CD14-positive monocyte (primary cell): ENCODE results near the gene R3HDM2. TPM values are rescaled to one million over a fixed set of nuclear protein-coding genes. Genes with fewer than 3 reads are reported as not detected.
"Not testable (repeated sequence)": the region's sequence is repeated elsewhere in the genome, so short reads cannot be mapped to it uniquely, and the experiment has no call there.

Experiments
- DNase-seq, 3 donors: peaks; one replicate each; pipeline ENCODE4 v3.0.0-alpha.2; 2011 to 2022
- H2AFZ ChIP-seq: 2 replicates; pipeline ENCODE4 v1.6.0; 2012; ENCODE audit warnings: mild to moderate bottlenecking, low read depth, low read length, inconsistent platforms; ENCODE audit not compliant: insufficient read depth, poor library complexity, severe bottlenecking
- H3K27ac ChIP-seq, 2 donors: 1 replicate in 1 of 2; 2 replicates in 1 of 2; pipeline ENCODE4 v1.5.1; 2012 to 2013; ENCODE audit warnings: low read length in 2 of 2, control low read depth in 1 of 2, inconsistent platforms in 1 of 2, low read depth in 1 of 2, mild to moderate bottlenecking in 1 of 2
- H3K27me3 ChIP-seq, 2 donors: one replicate each; pipeline versions ENCODE4 v1.6.0 to v1.6.1; 2011 to 2013; ENCODE audit warnings: low read length in 2 of 2; ENCODE audit not compliant: control insufficient read depth in 2 of 2, insufficient read depth in 2 of 2
- H3K36me3 ChIP-seq, 2 donors: replicated peaks in 1 of 2; 1 replicate in 1 of 2; 2 replicates in 1 of 2; pipeline versions ENCODE4 v1.5.1 to v1.6.1; 2012 to 2013; ENCODE audit warnings: low read length in 2 of 2, control low read depth in 1 of 2, inconsistent platforms in 1 of 2, mild to moderate bottlenecking in 1 of 2; ENCODE audit not compliant: insufficient read depth in 2 of 2, control insufficient read depth in 1 of 2
- H3K4me1 ChIP-seq, 2 donors: 1 replicate in 1 of 2; 2 replicates in 1 of 2; pipeline versions ENCODE4 v1.5.1 to v1.6.1; 2012 to 2013; ENCODE audit warnings: low read length in 2 of 2, control low read depth in 1 of 2, inconsistent platforms in 1 of 2, mild to moderate bottlenecking in 1 of 2, moderate library complexity in 1 of 2; ENCODE audit not compliant: insufficient read depth in 2 of 2, control insufficient read depth in 1 of 2
- H3K4me2 ChIP-seq: replicated peaks from 2 replicates; pipeline ENCODE3; 2012; ENCODE audit warnings: low read length, moderate library complexity, mild to moderate bottlenecking; ENCODE audit not compliant: poor library complexity, severe bottlenecking; ENCODE audit errors: extremely low read depth
- H3K4me3 ChIP-seq, 3 experiments: fragments of 200-600 bp in 1 of 3; sonication (generic) in 1 of 3; replicated peaks in 1 of 3; 1 replicate in 2 of 3; 2 replicates in 1 of 3; pipeline ENCODE4 v1.5.1; 2011 to 2013; ENCODE audit warnings: low read length in 3 of 3, mild to moderate bottlenecking in 3 of 3, control low read depth in 2 of 3, low read depth in 2 of 3, inconsistent platforms in 1 of 3, moderate library complexity in 1 of 3
- H3K79me2 ChIP-seq: 2 replicates; pipeline ENCODE4 v1.6.0; 2012; ENCODE audit warnings: mild to moderate bottlenecking, control low read depth, inconsistent platforms, low read length, moderate library complexity; ENCODE audit not compliant: insufficient read depth
- H3K9ac ChIP-seq: 2 replicates; pipeline ENCODE4 v1.6.0; 2017; ENCODE audit warnings: low read length, mild to moderate bottlenecking; ENCODE audit not compliant: insufficient read depth, poor library complexity, severe bottlenecking
- H3K9me3 ChIP-seq, 2 donors: replicated peaks in 1 of 2; 1 replicate in 1 of 2; 2 replicates in 1 of 2; pipeline versions ENCODE4 v1.5.1 to v1.6.1; 2012 to 2013; ENCODE audit warnings: low read length in 2 of 2, control low read depth in 1 of 2; ENCODE audit not compliant: control insufficient read depth in 1 of 2, insufficient read depth in 1 of 2
- H4K20me1 ChIP-seq: 2 replicates; pipeline ENCODE4 v1.6.0; 2012; ENCODE audit warnings: mild to moderate bottlenecking, low read length, control low read depth, moderate library complexity; ENCODE audit not compliant: insufficient read depth
- H3K27ac Mint-ChIP-seq, 7 donors: one replicate each; pipeline ENCODE4 v1.8.0; 2020; ENCODE audit warnings: mild to moderate bottlenecking in 7 of 7, mixed read lengths in 7 of 7, moderate library complexity in 6 of 7, inconsistent platforms in 2 of 7
- H3K27me3 Mint-ChIP-seq, 3 donors: one replicate each; pipeline ENCODE4 v1.8.0; 2021 to 2022; ENCODE audit warnings: low read depth in 3 of 3, mild to moderate bottlenecking in 3 of 3, mixed read lengths in 3 of 3, moderate library complexity in 3 of 3, inconsistent platforms in 1 of 3
- H3K36me3 Mint-ChIP-seq, 2 donors: one replicate each; pipeline ENCODE4 v1.8.0; 2020; ENCODE audit warnings: mixed read lengths in 2 of 2, inconsistent platforms in 1 of 2, mild to moderate bottlenecking in 1 of 2
- H3K4me1 Mint-ChIP-seq: one replicate; pipeline ENCODE4 v1.8.0; 2020; ENCODE audit warnings: mild to moderate bottlenecking, mixed read lengths
- H3K4me3 Mint-ChIP-seq, 2 donors: one replicate each; pipeline ENCODE4 v1.8.0; 2020; ENCODE audit warnings: mild to moderate bottlenecking in 2 of 2, mixed read lengths in 2 of 2, moderate library complexity in 1 of 2
- H3K9me3 Mint-ChIP-seq, 7 donors: one replicate each; pipeline ENCODE4 v1.8.0; 2020 to 2022; ENCODE audit warnings: mixed read lengths in 7 of 7, mild to moderate bottlenecking in 6 of 7, moderate library complexity in 6 of 7, inconsistent platforms in 2 of 7
- CTCF ChIP-seq: fragments of 200-600 bp; IDR thresholded peaks from one replicate; pipeline ENCODE4 v1.8.0; 2022; ENCODE audit warnings: antibody characterized with exemption, mild to moderate bottlenecking
- WGBS: methylation state at CpG from one replicate; pipeline ENCODE4 v1.1.5; 2013; ENCODE audit warnings: missing lambda C conversion rate; ENCODE audit not compliant: insufficient coverage; 5-methylcytosine and 5-hydroxymethylcytosine counted together
- intact Hi-C, 2 donors: fragments of 100-400 bp; cut with micrococcal nuclease; formaldehyde crosslinking; loops; one replicate each; pipeline versions ENCODE4 v1.15.0 to v1.15.1; 2023
- polyA plus RNA-seq, 3 donors: library from polyadenylated mRNA; depleted of rRNA in 1 of 3; unstranded in 2 of 3; stranded (reverse) in 1 of 3; fragments of 300-500 nt in 2 of 3; fragments of >200 nt in 1 of 3; fragmentation: Illumina TruSeq in 2 of 3; gene quantifications; 1 replicate in 2 of 3; 2 replicates in 1 of 3; pipeline ENCODE4 v1.2.3, GENCODE V29; 2012 to 2021

Gene R3HDM2
- polyA plus RNA-seq, 3 donors: 4.2 to 69.4 (median 7.3) TPM

GRCh38 chr12:57367121-57367520, 63.7 kb downstream of the R3HDM2 start:
- no peak overlapping the region for H3K9ac ChIP-seq
- peaks cover 5% of the 10 kb centered on the region for H3K79me2 ChIP-seq
- Mint-ChIP-seq H3K9me3 (peaks cover 0 to 21% (median 7%) of the 10 kb centered on the region in 7 donors), H3K36me3 (peaks cover 36 to 55% of the 10 kb centered on the region in 2 donors), H3K4me1 (peaks cover 1% of the 10 kb centered on the region), H3K27me3 (no peaks in the 10 kb centered on the region), H3K4me3 (no peak overlapping the region), H3K27ac (peak overlapping the region in 2 of 7 donors; percentile 15 to 37)
- H4K20me1 ChIP-seq: peaks cover 14% of the 10 kb centered on the region
- no peak overlapping the region for H3K4me2 ChIP-seq
- H3K4me1 ChIP-seq: no peaks in the 10 kb centered on the region
- no peak for TF ChIP-seq CTCF
- no peak overlapping the region for H3K27ac ChIP-seq
- intact Hi-C loops: no loop called here
- no peak for DNase-seq
- H3K27me3 ChIP-seq: no peaks in the 10 kb centered on the region
- peaks cover 0 to 38% of the 10 kb centered on the region in 2 donors for H3K36me3 ChIP-seq
- H3K9me3 ChIP-seq: peaks cover 0 to 5% of the 10 kb centered on the region in 2 donors
- H3K4me3 ChIP-seq: no peak overlapping the region
- H2AFZ ChIP-seq: no peak overlapping the region

- H3K36me3 Mint-ChIP-seq: peaks cover 33 to 50% of the 10 kb centered on the region in 2 donors
- Histone ChIP-seq H3K9me3 (peaks cover 0 to 5% of the 10 kb centered on the region in 2 donors), H3K36me3 (peaks cover 0 to 32% of the 10 kb centered on the region in 2 donors), H3K4me2 (no peak overlapping the region), H3K4me1 (no peaks in the 10 kb centered on the region), H3K4me3 (no peak overlapping the region), H2AFZ (no peak overlapping the region), H3K27ac (no peak overlapping the region), H3K27me3 (no peaks in the 10 kb centered on the region), H3K79me2 (peaks cover 2% of the 10 kb centered on the region), H4K20me1 (peaks cover 14% of the 10 kb centered on the region), H3K9ac (no peak overlapping the region)
- no peaks in the 10 kb centered on the region for H3K27me3 Mint-ChIP-seq
- TF ChIP-seq CTCF: no peak
- intact Hi-C loops: no loop called here
- H3K4me1 Mint-ChIP-seq: peaks cover 1% of the 10 kb centered on the region
- H3K27ac Mint-ChIP-seq: no peak overlapping the region
- WGBS: no CpG with 5 or more reads among the region's 3 CpGs
- peaks cover 0 to 21% (median 7%) of the 10 kb centered on the region in 7 donors for H3K9me3 Mint-ChIP-seq
- H3K4me3 Mint-ChIP-seq: no peak overlapping the region
- DNase-seq: no peak
Measured at GRCh38 chr12:57366315-57366714, 64.5 kb downstream of the R3HDM2 start.

GRCh38 chr12:57364156-57364555, 66.7 kb downstream of the R3HDM2 start:
- intact Hi-C loops: loop anchor here in 1 of 2 donors (5.0 kb wide), 1 partner anchor 193 kb away; no protein-coding TSS in a partner anchor
- H3K4me1 ChIP-seq, H3K9me3 ChIP-seq, H3K27me3 ChIP-seq, H3K4me2 ChIP-seq, H3K4me3 ChIP-seq, H3K27ac Mint-ChIP-seq, H3K4me1 Mint-ChIP-seq, H3K27ac ChIP-seq, H3K4me3 Mint-ChIP-seq, H3K79me2 ChIP-seq, H3K27me3 Mint-ChIP-seq, H2AFZ ChIP-seq, DNase-seq, H3K9ac ChIP-seq: not testable (repeated sequence)
- H3K36me3 Mint-ChIP-seq: peaks cover 32 to 48% of the 10 kb centered on the region in 2 donors
- Histone ChIP-seq H4K20me1 (peaks cover 13% of the 10 kb centered on the region), H3K36me3 (peaks cover 0 to 38% of the 10 kb centered on the region in 2 donors)
- peaks cover 0 to 14% (median 5%) of the 10 kb centered on the region in 7 donors for H3K9me3 Mint-ChIP-seq
- WGBS: 100% methylated on average over 1 of the region's 5 CpGs
